Skeletal muscle cell (primary cell): Measurements from ENCODE around the gene WDR6.
"Not testable (repeated sequence)": the region's sequence is repeated elsewhere in the genome, so short reads cannot be mapped to it uniquely, and the experiment has no call there.

Source experiments
- DNase-seq: peaks from one replicate; pipeline ENCODE4 v3.0.0-alpha.2; 2010; ENCODE audit warnings: low read depth
- H3K4me3 ChIP-seq: 2 replicates; pipeline ENCODE4 v1.5.1; 2011; ENCODE audit warnings: low read depth, mild to moderate bottlenecking, control low read depth, low read length, moderate library complexity

WDR6 gene

GRCh38 chr3:48989796-48990635 lies 17.2 kb upstream of the WDR6 start, which contains the start of gene P4HTM:
Gene P4HTM (plus strand): TSS chr3:48990241. CDS start chr3:48990257, 16 bp downstream.
- DNase-seq, result peak; percentile 74
- peak within 1 kb of the TSS; percentile 78 for H3K4me3 ChIP-seq

DNA sequence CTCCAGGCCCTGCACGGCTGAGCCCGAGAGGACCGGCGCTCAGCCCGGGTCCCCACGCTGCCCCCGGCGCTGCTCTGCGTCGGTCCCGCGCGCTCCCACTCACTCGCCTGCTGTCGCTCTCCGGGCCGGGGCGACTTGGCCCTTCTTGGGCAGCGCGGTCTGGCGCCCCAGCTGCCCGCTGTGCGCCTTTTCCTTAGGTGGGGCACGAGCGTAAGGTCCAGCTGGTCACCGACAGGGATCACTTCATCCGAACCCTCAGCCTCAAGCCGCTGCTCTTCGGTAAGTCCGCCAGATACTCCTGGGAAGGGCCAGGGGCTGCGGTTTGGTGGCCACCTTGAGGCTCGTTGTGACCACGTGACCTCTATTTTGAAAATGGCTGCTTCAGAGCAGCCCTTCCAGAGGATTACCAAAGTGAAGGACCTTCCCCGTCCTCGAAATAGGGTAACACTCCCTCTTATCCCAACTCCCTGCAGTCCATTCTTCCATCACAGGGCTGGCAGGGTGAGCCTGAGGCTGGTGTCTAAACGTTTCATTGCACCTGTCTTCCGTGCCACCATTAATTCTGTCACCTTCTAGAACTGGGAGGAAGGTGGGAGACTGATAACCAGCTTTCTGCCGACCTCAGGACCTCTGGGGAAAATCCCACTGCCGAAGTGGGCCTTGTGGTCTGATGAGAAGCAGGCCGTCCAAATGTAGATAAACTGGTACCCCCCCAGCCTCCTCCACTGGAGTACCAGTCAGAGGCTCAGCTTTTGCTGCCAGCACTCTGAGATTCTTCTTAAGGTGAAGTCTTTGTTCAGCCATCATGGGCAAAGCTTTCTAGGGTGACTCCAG lies 16.3 kb upstream of the WDR6 start:
- H3K4me3 ChIP-seq, result peak overlapping the region; percentile 78
- no peak for DNase-seq

DNA sequence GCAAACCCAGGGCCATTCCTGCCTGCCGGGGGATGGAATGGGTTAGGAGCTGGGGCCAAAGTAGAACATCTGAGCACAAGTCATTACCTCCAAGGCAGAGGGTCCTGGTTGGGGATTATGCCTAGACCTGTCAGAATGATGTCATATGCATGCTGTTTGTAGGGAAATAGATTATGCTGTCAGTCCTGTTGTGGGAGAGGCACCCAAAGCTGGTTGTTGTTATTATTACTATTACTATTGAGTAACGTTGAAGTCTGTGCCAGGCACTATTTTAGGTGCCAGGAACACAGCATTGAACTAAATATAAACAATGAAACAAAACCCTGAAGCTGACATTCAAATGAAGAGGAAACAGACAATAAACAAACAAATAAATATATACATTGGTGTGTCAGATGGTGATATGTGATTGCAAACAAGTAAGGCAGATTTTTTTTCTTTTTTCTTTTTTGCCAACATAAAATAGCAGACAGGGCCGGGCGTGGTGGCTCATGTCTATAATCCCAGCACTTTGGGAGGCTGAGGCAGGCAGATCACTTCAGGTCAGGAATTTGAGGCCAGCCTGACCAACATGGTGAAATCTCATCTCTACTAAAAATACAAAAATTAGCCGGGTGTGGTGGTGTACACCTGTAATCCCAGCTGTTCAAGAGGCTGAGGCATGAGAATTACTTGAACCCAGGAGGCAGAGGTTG lies 15.2 kb upstream of the WDR6 start:
- DNase-seq, result no peak
- peak overlapping the region; percentile 78 for H3K4me3 ChIP-seq

DNA sequence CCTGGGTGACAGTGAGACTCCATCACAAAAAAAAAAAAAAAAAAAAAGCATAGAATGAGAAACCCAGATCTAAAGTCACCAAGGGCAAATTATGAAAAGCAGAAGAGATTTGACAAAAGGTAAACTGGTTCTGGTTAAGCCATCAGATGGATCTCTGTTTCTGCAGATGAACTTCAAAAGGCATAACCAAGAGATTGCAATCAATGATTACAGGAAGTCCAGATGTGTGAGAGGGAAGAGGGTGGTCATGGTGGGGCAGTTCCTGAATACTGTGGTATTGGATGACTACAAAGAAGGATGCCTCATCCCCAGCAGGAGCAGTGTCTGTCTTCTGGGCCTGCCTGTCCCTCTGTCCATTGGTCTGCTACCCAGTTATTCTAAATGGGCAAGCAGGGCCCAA lies 13.4 kb upstream of the WDR6 start:
- DNase-seq, result no peak
- H3K4me3 ChIP-seq, result no peak overlapping the region

DNA sequence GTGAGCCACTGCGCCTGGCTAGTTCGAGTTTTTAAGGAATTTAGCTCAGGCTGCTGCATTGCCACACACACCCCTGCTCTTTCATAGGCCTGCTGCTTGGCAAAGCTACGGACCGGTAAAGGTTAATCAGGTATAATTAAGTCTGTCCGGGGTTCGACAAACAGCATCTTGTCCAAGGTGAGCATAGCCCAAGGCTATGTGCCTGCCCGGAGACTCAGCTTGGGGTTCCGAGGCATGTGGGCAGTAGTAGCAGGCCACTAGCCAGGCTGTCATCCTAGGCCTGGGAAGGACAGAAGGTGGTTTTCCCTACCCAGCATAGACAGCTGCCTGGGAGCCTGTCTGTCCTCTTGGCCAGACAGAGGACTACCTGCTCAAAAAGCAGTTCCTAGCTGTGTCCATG lies 10.6 kb upstream of the WDR6 start:
- no peak for DNase-seq
- H3K4me3 ChIP-seq, result no peak overlapping the region

DNA sequence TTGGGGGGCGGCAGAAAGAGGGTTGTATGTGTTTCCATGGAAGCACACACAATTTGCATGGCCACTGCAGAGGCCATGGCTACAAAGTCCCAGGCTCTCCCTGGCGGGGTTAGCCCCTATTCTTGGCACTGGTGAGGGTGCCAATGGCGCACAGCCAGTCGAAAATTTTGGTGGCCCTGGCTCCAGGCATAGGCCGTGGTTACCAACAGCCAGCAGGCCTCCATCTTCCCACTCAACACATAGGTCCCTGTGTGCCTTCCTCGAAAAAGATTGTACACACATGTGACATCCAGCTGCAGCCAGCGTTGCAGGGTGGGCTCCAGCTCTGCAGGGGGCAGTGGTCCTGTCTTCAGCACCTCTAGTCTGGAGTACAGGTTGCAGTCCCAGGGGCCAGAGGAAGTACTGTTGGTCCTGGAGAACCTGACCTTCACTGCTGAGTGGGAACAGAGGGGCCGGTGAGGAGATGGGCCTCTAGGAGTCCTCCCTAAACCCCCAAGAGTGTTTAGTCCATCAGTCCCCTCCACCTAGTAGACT lies 10.0 kb upstream of the WDR6 start:
- H3K4me3 ChIP-seq, result no peak overlapping the region
- no peak for DNase-seq

- H3K4me3 ChIP-seq, result no peak overlapping the region
Observed at GRCh38 chr3:48997714-48998637, 9.2 kb upstream of the WDR6 start.

DNA sequence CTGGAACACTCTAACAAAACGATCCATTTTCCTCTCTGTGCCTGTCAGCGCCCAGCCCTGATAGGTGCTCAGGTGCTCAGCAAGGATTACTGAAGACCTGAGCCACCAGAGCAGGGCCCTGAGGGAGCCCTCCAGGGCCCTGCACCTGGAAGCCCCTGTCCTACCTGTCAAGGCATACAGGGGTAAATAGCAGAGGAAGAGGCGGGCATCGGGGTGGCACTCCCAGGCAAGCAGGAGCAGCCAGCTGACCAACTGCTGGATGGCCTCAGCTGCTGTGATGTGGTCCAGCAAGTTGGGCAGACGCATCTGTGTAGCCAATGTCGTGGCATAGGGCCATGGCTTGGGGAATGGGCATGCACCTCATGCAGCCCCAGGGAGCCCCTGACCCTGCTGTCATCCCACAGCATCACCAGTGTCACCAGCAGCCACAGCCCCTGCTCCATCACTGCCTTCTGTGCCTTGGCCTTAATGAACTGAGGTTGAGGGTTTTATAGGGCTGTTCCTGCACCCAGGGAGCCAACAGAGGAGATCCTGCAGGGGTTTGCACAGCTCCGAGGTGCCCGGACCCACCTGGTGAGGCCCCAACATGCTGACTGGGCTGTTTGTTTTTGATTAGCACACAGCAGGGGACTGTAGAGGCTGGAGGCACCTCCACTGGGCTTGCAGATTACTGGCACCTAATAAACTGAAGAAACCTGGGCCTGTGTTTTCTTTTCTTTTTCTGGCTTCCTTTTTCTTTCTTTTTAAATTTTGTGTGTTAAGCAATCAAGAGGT lies 7.9 kb upstream of the WDR6 start:
- no peak overlapping the region for H3K4me3 ChIP-seq
- no peak for DNase-seq

More at GRCh38 chr3:48997714-48998637, 9.2 kb upstream of the WDR6 start:
- no peak for DNase-seq

GRCh38 chr3:49001155-49001554 lies 6.0 kb upstream of the WDR6 start:
- DNase-seq, result no peak
- no peak overlapping the region for H3K4me3 ChIP-seq

DNA sequence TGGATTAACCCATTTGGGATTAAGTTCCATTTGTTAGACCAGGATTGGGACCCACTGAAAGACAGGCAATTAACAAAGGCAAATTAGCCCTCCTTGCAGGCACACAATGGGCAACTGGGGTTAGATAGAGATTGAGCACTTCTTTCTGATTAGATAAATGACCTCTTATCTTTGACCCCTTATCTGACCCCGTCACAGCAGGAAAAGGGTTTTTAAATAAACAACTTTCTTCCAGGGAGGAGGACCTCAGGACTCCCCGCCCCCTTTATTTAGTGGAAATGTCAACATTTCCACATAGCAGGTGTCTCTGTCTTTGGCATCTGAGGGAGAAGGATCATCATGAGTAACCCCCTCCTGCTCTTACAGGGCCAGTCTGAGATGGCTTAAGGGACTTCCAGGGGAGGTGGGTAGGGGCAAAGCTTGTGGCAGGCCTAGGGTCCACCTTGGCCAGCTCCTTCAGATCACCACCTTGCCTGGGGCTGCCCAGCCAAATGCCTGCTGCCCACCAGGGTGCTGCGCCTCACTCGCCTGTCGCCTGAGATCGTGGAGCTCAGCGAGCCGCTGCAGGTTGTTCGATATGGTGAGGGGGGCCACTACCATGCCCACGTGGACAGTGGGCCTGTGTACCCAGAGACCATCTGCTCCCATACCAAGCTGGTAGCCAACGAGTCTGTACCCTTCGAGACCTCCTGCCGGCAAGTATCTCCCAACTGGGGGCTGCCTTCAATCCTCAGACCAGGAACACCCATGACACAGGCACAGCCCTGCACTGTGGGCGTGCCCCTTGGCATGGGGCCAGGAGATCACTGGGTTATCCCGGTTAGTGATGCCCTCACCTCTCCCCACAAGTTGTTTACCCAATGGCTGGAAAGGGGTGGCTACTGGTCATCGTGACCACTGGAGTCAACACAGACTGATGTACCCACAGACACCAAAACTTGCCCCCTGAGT lies 2.6 kb upstream of the WDR6 start:
- no peak overlapping the region for H3K4me3 ChIP-seq
- no peak for DNase-seq

GRCh38 chr3:49005303-49005680 lies 1.9 kb upstream of the WDR6 start:
- H3K4me3 ChIP-seq, result no peak overlapping the region

DNA sequence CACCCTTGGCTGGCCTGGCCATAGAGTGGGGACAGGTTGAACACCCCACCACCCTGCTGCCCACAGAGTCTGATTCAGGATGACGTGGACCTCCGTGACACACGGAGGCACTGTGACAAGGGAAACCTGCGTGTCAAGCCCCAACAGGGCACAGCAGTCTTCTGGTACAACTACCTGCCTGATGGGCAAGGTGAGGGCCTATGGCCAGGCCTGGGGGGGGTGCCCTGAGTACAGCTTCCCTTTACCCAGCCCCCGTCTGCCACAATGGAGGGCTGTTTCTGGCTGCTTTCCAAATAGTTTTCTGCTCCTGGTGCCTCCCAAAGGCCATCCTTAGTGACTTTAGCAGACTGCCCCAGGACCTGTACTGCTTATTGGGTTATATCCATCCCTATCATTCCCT lies 1.2 kb upstream of the WDR6 start:
- DNase-seq, result no peak
- peak overlapping the region; percentile 92 for H3K4me3 ChIP-seq

More at GRCh38 chr3:49005303-49005680, 1.9 kb upstream of the WDR6 start:
- no peak for DNase-seq

- no peak for DNase-seq
- peak overlapping the region; percentile 92 for H3K4me3 ChIP-seq
Observed at GRCh38 chr3:49006408-49007067, 653 bp upstream of the WDR6 start.

DNA sequence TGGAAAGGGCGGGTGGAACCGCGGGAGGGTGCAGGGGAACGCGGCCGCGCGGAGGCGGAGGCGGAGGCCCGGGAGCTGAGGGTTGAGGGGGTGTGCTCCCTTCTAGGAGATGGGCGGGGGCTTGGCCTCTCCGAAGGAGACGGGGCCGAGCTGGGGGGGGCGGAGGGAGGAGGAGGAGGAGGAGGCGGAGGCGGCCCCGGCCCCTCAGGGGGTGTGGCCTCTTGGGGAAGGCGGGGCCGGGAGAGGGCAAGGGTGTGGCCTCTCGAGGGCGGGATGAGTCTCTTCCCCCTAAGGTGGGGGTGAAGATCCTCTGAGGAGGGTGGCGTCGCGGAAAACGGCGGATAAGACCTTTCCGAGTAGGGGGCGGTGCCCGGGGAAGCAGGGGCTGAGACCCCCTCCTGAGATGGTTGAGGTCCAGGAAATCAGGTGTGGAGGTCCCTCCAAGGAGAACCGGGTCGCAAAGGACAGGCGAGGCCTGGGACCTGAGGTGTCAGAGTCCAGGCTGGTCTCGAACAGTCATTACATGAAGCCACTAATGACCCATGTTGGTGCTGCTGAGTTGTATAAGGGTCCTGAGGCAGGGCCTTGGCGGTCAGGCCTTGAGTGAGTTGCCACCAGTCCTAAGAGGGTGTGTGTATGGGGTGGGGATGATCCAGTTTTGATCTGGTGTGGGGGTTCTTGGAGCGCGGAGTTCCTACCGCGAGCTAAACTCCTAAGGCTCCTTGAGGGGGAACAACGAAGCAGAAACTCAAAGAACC lies 759 bp downstream of the WDR6 start:
- peak overlapping the region; percentile 92 for H3K4me3 ChIP-seq
- peak; percentile 48 for DNase-seq

DNA sequence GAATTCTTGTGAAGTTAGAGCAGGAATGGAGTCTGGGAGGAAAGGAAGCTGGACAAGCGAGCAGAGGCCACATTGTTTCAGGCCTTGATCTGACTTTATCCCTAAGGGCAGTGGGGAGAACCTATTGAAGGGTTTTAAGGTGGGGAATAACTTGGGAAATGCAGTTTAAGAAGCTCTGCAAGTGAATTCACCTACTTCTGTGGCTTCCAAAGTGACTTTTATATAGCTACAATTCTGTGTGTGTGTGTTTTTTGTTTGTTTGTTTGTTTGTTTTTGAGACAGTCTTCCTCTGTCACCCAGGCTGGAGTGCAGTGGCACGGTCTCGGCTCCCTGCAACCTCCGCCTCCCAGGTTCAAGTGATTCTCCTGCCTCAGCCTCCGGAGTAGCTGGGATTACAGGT lies 1.4 kb downstream of the WDR6 start:
- DNase-seq, result not testable (repeated sequence)
- peak overlapping the region; percentile 92 for H3K4me3 ChIP-seq

DNA sequence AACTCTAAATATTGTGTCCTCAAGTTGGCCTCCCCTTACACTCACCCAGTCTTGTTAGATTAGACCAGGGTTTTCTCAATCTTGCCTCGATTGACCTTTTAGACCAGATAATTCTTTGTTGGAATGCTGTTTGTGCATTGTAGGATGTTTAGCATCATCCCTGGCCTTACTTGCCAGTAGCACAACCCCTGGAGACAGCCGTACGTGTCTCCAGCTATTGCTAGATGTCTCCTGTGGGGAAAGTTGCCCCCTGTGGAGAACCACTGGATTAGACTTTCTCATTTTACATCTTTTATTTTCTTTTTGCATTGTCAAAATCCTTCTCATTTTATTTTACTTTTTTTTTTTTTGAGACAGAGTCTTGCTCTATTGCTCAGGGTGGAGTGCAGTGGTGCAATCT lies 2.2 kb downstream of the WDR6 start:
- DNase-seq, result no peak
- no peak overlapping the region for H3K4me3 ChIP-seq
